Skeletal muscle satellite cell (primary cell): ENCODE measurements around the gene CCDC186.

Experiments
- H3K27me3 ChIP-seq: 2 replicates; pipeline ENCODE4 v1.7.0; 2013; ENCODE audit warnings: low read length; ENCODE audit not compliant: control insufficient read depth, insufficient read depth
- H3K36me3 ChIP-seq: 2 replicates; pipeline ENCODE4 v1.7.0; 2013; ENCODE audit warnings: mild to moderate bottlenecking, control low read depth, low read length; ENCODE audit not compliant: insufficient read depth
- H3K4me1 ChIP-seq: 2 replicates; pipeline ENCODE4 v1.7.0; 2013; ENCODE audit warnings: low read length; ENCODE audit not compliant: control insufficient read depth, insufficient read depth
- H3K4me2 ChIP-seq: 2 replicates; pipeline ENCODE4 v1.7.0; 2013; ENCODE audit warnings: mild to moderate bottlenecking, low read length
- H3K4me3 ChIP-seq: 2 replicates; pipeline ENCODE4 v1.7.0; 2013; ENCODE audit warnings: low read length
- H3K9ac ChIP-seq: 2 replicates; pipeline ENCODE4 v1.7.0; 2013; ENCODE audit warnings: mild to moderate bottlenecking, low read depth, low read length, moderate library complexity
- H3K9me3 ChIP-seq: replicated peaks from 2 replicates; pipeline ENCODE4 v1.7.0; 2013; ENCODE audit warnings: mild to moderate bottlenecking, control low read depth, low read length

Gene CCDC186

GRCh38 chr10:114189700-114190099 is 15.7 kb upstream of the CCDC186 start:
- Histone ChIP-seq H3K4me3 (no peak overlapping the region), H3K36me3 (no peaks in the 10 kb centered on the region)

GRCh38 chr10:114188900-114189299 is 14.9 kb upstream of the CCDC186 start:
- no peak overlapping the region for H3K4me3 ChIP-seq
- no peak overlapping the region for H3K9ac ChIP-seq
- H3K4me2 ChIP-seq, result no peak overlapping the region
- H3K36me3 ChIP-seq, result no peaks in the 10 kb centered on the region
- H3K4me1 ChIP-seq, result no peaks in the 10 kb centered on the region
- H3K9me3 ChIP-seq, result no peaks in the 10 kb centered on the region
- peaks cover 3% of the 10 kb centered on the region for H3K27me3 ChIP-seq

More at GRCh38 chr10:114189700-114190099, 15.7 kb upstream of the CCDC186 start:
- H3K4me1 ChIP-seq, result no peaks in the 10 kb centered on the region
- no peak overlapping the region for H3K4me2 ChIP-seq
- peaks cover 3% of the 10 kb centered on the region for H3K27me3 ChIP-seq
- no peak overlapping the region for H3K9ac ChIP-seq
- H3K9me3 ChIP-seq, result no peaks in the 10 kb centered on the region

DNA sequence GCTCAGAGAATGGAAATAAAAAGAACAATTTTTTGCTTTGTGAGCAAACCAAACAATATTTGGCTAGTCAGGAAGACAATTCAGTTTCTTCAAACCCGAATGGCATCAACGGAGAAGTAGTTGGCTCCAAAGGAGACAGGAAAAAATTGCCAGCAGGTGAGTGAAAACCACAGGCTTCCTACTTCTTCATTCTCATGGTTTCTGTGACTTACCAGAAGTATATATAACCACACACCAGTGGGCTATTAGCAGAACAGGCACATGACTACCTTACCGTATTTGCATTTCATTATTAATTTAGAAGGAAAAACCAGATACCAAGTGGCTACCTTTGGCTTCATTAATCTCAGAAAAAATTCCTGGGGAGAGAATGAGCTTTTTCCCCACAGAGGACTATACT is 14.0 kb upstream of the CCDC186 start:
- Histone ChIP-seq H3K36me3 (no peaks in the 10 kb centered on the region), H3K4me1 (no peaks in the 10 kb centered on the region), H3K9ac (no peak overlapping the region), H3K4me2 (no peak overlapping the region), H3K4me3 (no peak overlapping the region), H3K9me3 (no peaks in the 10 kb centered on the region), H3K27me3 (peaks cover 3% of the 10 kb centered on the region)

DNA sequence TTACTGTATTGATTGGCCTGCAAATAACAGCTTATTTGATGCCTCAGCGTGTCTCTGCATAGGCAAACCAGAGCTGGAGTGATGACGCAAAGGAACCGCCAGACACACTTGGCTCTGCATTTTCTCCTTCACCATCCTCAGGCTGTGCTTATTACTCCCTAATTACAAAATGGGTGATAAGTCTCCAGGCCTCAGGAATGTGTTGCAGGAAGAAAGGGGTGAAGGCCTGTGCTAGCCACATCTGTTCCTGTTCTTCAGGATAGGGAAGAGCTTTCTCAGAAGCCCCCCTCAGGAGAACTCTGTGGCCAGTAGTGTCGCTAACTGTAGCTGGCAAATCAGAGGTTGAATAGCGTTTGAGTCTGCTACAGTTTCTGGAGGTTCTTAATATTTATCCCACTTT is 10.3 kb upstream of the CCDC186 start:
- peaks cover 3% of the 10 kb centered on the region for H3K27me3 ChIP-seq
- H3K36me3 ChIP-seq, result no peaks in the 10 kb centered on the region
- H3K9me3 ChIP-seq, result no peaks in the 10 kb centered on the region
- H3K4me1 ChIP-seq, result no peaks in the 10 kb centered on the region
- no peak overlapping the region for H3K9ac ChIP-seq
- no peak overlapping the region for H3K4me2 ChIP-seq
- H3K4me3 ChIP-seq, result no peak overlapping the region

GRCh38 chr10:114183563-114183962 is 9.6 kb upstream of the CCDC186 start:
- no peak overlapping the region for H3K4me3 ChIP-seq
- H3K9me3 ChIP-seq, result no peaks in the 10 kb centered on the region
- H3K36me3 ChIP-seq, result no peaks in the 10 kb centered on the region
- H3K27me3 ChIP-seq, result peaks cover 3% of the 10 kb centered on the region
- no peak overlapping the region for H3K9ac ChIP-seq
- no peaks in the 10 kb centered on the region for H3K4me1 ChIP-seq
- no peak overlapping the region for H3K4me2 ChIP-seq

GRCh38 chr10:114181971-114182370 is 8.0 kb upstream of the CCDC186 start:
- Histone ChIP-seq H3K9me3 (no peaks in the 10 kb centered on the region), H3K9ac (no peak overlapping the region), H3K36me3 (no peaks in the 10 kb centered on the region), H3K4me3 (no peak overlapping the region), H3K27me3 (no peaks in the 10 kb centered on the region), H3K4me1 (no peaks in the 10 kb centered on the region), H3K4me2 (no peak overlapping the region)

- H3K4me3 ChIP-seq, result no peak overlapping the region
Observed at GRCh38 chr10:114180937-114181336, 6.9 kb upstream of the CCDC186 start.

GRCh38 chr10:114179747-114180146 is 5.7 kb upstream of the CCDC186 start:
- Histone ChIP-seq H3K36me3 (no peaks in the 10 kb centered on the region), H3K4me1 (peaks cover 3% of the 10 kb centered on the region), H3K4me2 (no peak overlapping the region), H3K4me3 (no peak overlapping the region), H3K27me3 (no peaks in the 10 kb centered on the region), H3K9ac (no peak overlapping the region), H3K9me3 (no peaks in the 10 kb centered on the region)

More at GRCh38 chr10:114180937-114181336, 6.9 kb upstream of the CCDC186 start:
- H3K27me3 ChIP-seq, result no peaks in the 10 kb centered on the region
- H3K4me2 ChIP-seq, result no peak overlapping the region
- no peaks in the 10 kb centered on the region for H3K36me3 ChIP-seq
- no peaks in the 10 kb centered on the region for H3K4me1 ChIP-seq
- no peak overlapping the region for H3K9ac ChIP-seq
- H3K9me3 ChIP-seq, result no peaks in the 10 kb centered on the region

- H3K36me3 ChIP-seq, result no peaks in the 10 kb centered on the region
- H3K9ac ChIP-seq, result no peak within 1 kb of the TSS
- no peaks in the 10 kb centered on the region for H3K9me3 ChIP-seq
- H3K27me3 ChIP-seq, result no peaks in the 10 kb centered on the region
- H3K4me1 ChIP-seq, result peaks cover 3% of the 10 kb centered on the region
- H3K4me2 ChIP-seq, result no peak within 1 kb of the TSS
- H3K4me3 ChIP-seq, result no peak within 1 kb of the TSS
Observed at GRCh38 chr10:114179148-114179547, 5.1 kb upstream of the CCDC186 start, which contains the start of gene TDRD1. TDRD1 (plus strand) TSS chr10:114179353; CDS start chr10:114187832, 8,479 bp downstream.

DNA sequence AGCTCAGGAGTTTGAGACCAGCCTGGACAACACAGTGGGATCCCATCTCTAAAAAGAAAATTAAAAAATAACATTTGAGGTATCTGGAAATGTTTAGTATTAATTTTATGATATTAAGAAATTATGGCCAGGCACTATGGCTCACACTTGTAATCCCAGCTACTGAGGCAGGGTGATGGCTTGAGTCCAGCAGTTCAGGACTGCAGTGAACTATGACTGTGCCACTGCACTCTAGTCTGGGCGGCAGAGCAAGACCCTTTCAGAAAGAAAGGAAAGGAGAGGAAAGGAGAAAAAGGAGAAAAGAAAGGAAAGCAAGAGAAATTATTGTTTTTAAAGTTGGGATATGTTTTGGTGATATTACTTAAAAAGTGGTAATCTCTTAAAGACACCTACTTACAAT is 2.5 kb upstream of the CCDC186 start:
- Histone ChIP-seq H3K4me1 (peaks cover 14% of the 10 kb centered on the region), H3K4me3 (no peak overlapping the region), H3K27me3 (no peaks in the 10 kb centered on the region), H3K9ac (no peak overlapping the region), H3K9me3 (no peaks in the 10 kb centered on the region), H3K36me3 (no peaks in the 10 kb centered on the region), H3K4me2 (no peak overlapping the region)

GRCh38 chr10:114175667-114176066 is 1.7 kb upstream of the CCDC186 start:
- Histone ChIP-seq H3K36me3 (no peaks in the 10 kb centered on the region), H3K9ac (no peak overlapping the region), H3K4me3 (no peak overlapping the region), H3K27me3 (no peaks in the 10 kb centered on the region), H3K9me3 (no peaks in the 10 kb centered on the region), H3K4me2 (no peak overlapping the region), H3K4me1 (peaks cover 14% of the 10 kb centered on the region)

GRCh38 chr10:114174695-114175188 is 739 bp upstream of the CCDC186 start:
- Histone ChIP-seq H3K4me1 (peaks cover 14% of the 10 kb centered on the region), H3K36me3 (no peaks in the 10 kb centered on the region), H3K9me3 (no peaks in the 10 kb centered on the region), H3K27me3 (no peaks in the 10 kb centered on the region), H3K4me2 (peak overlapping the region; percentile 97), H3K9ac (peak overlapping the region; percentile 93), H3K4me3 (peak overlapping the region; percentile 96)
